Activated CD4-positive, alpha-beta memory T cell treated with anti-CD3 and anti-CD28 coated beads for 36 hours (primary cell): Measurements from ENCODE around the gene DDC. TPM values are rescaled to one million over a fixed set of nuclear protein-coding genes. Genes with fewer than 3 reads are reported as not detected.

Source experiments
- CTCF ChIA-PET: fragments of 350-600 bp; sonication (Branson Sonifier 250); formaldehyde crosslinking; loops from one replicate; lab custom pipeline; 2021; ENCODE audit warnings: antibody characterized with exemption, inconsistent platforms; lab: Charles Lee
- POLR2A ChIA-PET: fragments of 350-600 bp; sonication (Branson Sonifier 250); formaldehyde crosslinking; loops from one replicate; lab custom pipeline; 2021; ENCODE audit warnings: antibody characterized with exemption; lab: Charles Lee
- DNase-seq: peaks from one replicate; pipeline ENCODE4 v3.0.0-alpha.2; 2020
- H3K27ac Mint-ChIP-seq: one replicate; pipeline ENCODE4 v1.8.0; 2021; ENCODE audit warnings: mixed read lengths
- H3K27me3 Mint-ChIP-seq: one replicate; pipeline ENCODE4 v1.8.0; 2021; ENCODE audit warnings: mixed read lengths
- H3K36me3 Mint-ChIP-seq: one replicate; pipeline ENCODE4 v1.8.0; 2021; ENCODE audit warnings: mixed read lengths
- H3K4me1 Mint-ChIP-seq: one replicate; pipeline ENCODE4 v1.8.0; 2021; ENCODE audit warnings: low read depth, mixed read lengths
- H3K4me3 Mint-ChIP-seq: one replicate; pipeline ENCODE4 v1.8.0; 2021; ENCODE audit warnings: mild to moderate bottlenecking, mixed read lengths
- H3K9me3 Mint-ChIP-seq: one replicate; pipeline ENCODE4 v1.8.0; 2021; ENCODE audit warnings: mixed read lengths
- intact Hi-C: fragments of 100-400 bp; cut with micrococcal nuclease; formaldehyde crosslinking; loops from one replicate; pipeline ENCODE4 v1.15.1; 2023
- total RNA-seq, 2 experiments: library from RNA; stranded (reverse); gene quantifications; one replicate each; pipeline ENCODE4 v1.2.3, GENCODE V29; 2021

DDC gene
- total RNA-seq, 2 experiments from 2014 or later, result not detected

GRCh38 chr7:50488379-50488778, 76.8 kb downstream of the DDC start:
- Mint-ChIP-seq H3K4me3 (no peak overlapping the region), H3K27me3 (peaks cover 4% of the 10 kb centered on the region), H3K4me1 (no peaks in the 10 kb centered on the region), H3K9me3 (no peaks in the 10 kb centered on the region), H3K36me3 (no peaks in the 10 kb centered on the region), H3K27ac (no peak overlapping the region)
- DNase-seq, result no peak
- ChIA-PET CTCF (no interaction called here), POLR2A (no interaction called here)
- intact Hi-C loops, result no loop called here

- H3K4me3 Mint-ChIP-seq, result no peak overlapping the region
- POLR2A ChIA-PET, result no interaction called here
- H3K27me3 Mint-ChIP-seq, result no peaks in the 10 kb centered on the region
- no peak overlapping the region for H3K27ac Mint-ChIP-seq
- H3K4me1 Mint-ChIP-seq, result no peaks in the 10 kb centered on the region
- H3K9me3 Mint-ChIP-seq, result no peaks in the 10 kb centered on the region
- DNase-seq, result no peak
- no peaks in the 10 kb centered on the region for H3K36me3 Mint-ChIP-seq
- intact Hi-C loops, result no loop called here
- CTCF ChIA-PET, result interaction anchor here (0.9 to 1.9 kb wide), 4 partner anchors 19 to 674 kb away, joined by 3 to 8 read pairs (median 7); no protein-coding TSS in a partner anchor
Measured at GRCh38 chr7:50486512-50486911, 78.7 kb downstream of the DDC start.

DNA sequence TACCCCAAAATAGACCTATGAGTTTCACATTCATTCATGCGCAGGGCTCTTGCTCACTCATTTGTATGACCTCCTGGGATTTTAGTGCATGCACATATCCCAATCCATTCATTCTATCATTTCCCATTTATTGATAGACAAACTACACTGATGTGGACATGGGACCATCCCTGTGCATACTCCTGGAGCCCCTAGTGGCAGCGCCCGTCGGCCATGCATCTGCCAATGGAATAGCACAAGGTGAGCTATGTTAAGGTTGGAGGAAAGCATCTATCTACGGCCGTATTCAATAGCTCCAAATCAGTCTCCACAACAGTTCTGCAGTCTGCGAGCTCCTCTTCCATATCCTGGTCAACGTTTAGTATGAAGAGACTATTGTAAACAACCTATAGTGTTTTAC, 83.3 kb downstream of the DDC start:
- no peaks in the 10 kb centered on the region for H3K27me3 Mint-ChIP-seq
- no peak overlapping the region for H3K27ac Mint-ChIP-seq
- no peak for DNase-seq
- POLR2A ChIA-PET, result no interaction called here
- CTCF ChIA-PET, result interaction anchor here (0.9 to 1.4 kb wide), 2 partner anchors 14 to 586 kb away, joined by 3 read pairs; no protein-coding TSS in a partner anchor
- H3K4me3 Mint-ChIP-seq, result no peak overlapping the region
- H3K9me3 Mint-ChIP-seq, result no peaks in the 10 kb centered on the region
- H3K4me1 Mint-ChIP-seq, result no peaks in the 10 kb centered on the region
- no peaks in the 10 kb centered on the region for H3K36me3 Mint-ChIP-seq
- intact Hi-C loops, result no loop called here

- Mint-ChIP-seq H3K9me3 (no peaks in the 10 kb centered on the region), H3K4me3 (no peak overlapping the region), H3K36me3 (no peaks in the 10 kb centered on the region), H3K27me3 (no peaks in the 10 kb centered on the region), H3K27ac (no peak overlapping the region), H3K4me1 (no peaks in the 10 kb centered on the region)
- ChIA-PET CTCF (interaction anchor here (1.4 kb wide), 1 partner anchor 587 kb away, joined by 3 read pairs; no protein-coding TSS in a partner anchor), POLR2A (no interaction called here)
- intact Hi-C loops, result no loop called here
- DNase-seq, result no peak
Measured at GRCh38 chr7:50480797-50481196, 84.4 kb downstream of the DDC start.

GRCh38 chr7:50479743-50480517, 85.3 kb downstream of the DDC start:
- no peaks in the 10 kb centered on the region for H3K9me3 Mint-ChIP-seq
- POLR2A ChIA-PET, result no interaction called here
- H3K27me3 Mint-ChIP-seq, result no peaks in the 10 kb centered on the region
- no peak for DNase-seq
- H3K36me3 Mint-ChIP-seq, result no peaks in the 10 kb centered on the region
- H3K27ac Mint-ChIP-seq, result no peak overlapping the region
- H3K4me3 Mint-ChIP-seq, result no peak overlapping the region
- intact Hi-C loops, result no loop called here
- H3K4me1 Mint-ChIP-seq, result peaks cover 5% of the 10 kb centered on the region
- CTCF ChIA-PET, result interaction anchor here (1.3 kb wide), 1 partner anchor 12 kb away, joined by 4 read pairs; no protein-coding TSS in a partner anchor

- POLR2A ChIA-PET, result no interaction called here
- H3K27ac Mint-ChIP-seq, result no peak overlapping the region
- H3K9me3 Mint-ChIP-seq, result no peaks in the 10 kb centered on the region
- no peaks in the 10 kb centered on the region for H3K27me3 Mint-ChIP-seq
- H3K4me1 Mint-ChIP-seq, result peaks cover 7% of the 10 kb centered on the region
- H3K36me3 Mint-ChIP-seq, result no peaks in the 10 kb centered on the region
- intact Hi-C loops, result no loop called here
- no peak overlapping the region for H3K4me3 Mint-ChIP-seq
- CTCF ChIA-PET, result interaction anchor here (1.4 kb wide), 1 partner anchor 10 kb away, joined by 4 read pairs; no protein-coding TSS in a partner anchor
- DNase-seq, result no peak
Measured at GRCh38 chr7:50477640-50478039, 87.6 kb downstream of the DDC start.

DNA sequence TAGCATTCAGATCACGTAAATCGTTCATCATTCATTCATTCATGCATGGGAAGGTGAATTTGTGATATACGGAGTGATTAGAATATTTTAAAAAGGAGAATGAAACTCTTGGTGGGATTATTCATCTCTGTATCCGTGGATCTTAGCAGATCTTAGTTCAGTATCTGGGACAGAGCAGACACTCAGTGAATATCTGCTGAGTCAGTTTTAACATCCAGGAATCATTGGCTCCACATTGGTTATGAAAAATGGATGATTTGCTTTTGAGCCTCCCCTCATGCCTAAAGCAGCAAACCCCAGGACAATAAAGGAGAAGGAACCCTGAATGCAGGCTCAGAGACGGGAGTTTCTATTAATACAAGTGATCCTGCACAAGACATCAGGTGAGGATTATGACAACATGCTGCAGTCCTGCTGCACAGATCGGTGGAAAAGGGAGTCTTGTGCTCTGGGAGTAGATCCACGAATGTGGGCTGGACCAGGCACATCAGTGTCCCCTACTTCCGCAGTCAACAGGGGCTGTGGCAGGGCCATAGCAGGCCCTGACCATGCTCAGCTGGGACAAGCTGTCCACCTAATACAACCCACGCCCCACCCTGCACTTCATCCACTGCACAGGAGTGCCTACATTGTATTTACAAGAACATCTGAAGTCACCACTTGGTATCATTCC, 88.1 kb downstream of the DDC start:
- Mint-ChIP-seq H3K9me3 (no peaks in the 10 kb centered on the region), H3K4me3 (no peak overlapping the region), H3K27me3 (no peaks in the 10 kb centered on the region), H3K36me3 (no peaks in the 10 kb centered on the region), H3K27ac (no peak overlapping the region), H3K4me1 (peaks cover 7% of the 10 kb centered on the region)
- intact Hi-C loops, result no loop called here
- DNase-seq, result no peak
- CTCF ChIA-PET, result interaction anchor here (0.8 to 1.4 kb wide), 2 partner anchors 9 kb away, joined by 3 to 4 read pairs; no protein-coding TSS in a partner anchor
- POLR2A ChIA-PET, result no interaction called here

- ChIA-PET POLR2A (interaction anchor here (0.5 kb wide), 1 partner anchor 667 kb away, joined by 3 read pairs; no protein-coding TSS in a partner anchor), CTCF (interaction anchor here (1.4 kb wide), 2 partner anchors 203 to 666 kb away, joined by 3 to 7 read pairs; no protein-coding TSS in a partner anchor)
- intact Hi-C loops, result loop anchor here (2.0 kb wide), 1 partner anchor 135 kb away; no protein-coding TSS in a partner anchor
- no peaks in the 10 kb centered on the region for H3K36me3 Mint-ChIP-seq
- no peaks in the 10 kb centered on the region for H3K9me3 Mint-ChIP-seq
- no peaks in the 10 kb centered on the region for H3K27me3 Mint-ChIP-seq
- peak; percentile 55 for DNase-seq
- H3K27ac Mint-ChIP-seq, result no peak overlapping the region
- H3K4me3 Mint-ChIP-seq, result no peak overlapping the region
- H3K4me1 Mint-ChIP-seq, result peaks cover 7% of the 10 kb centered on the region
Measured at GRCh38 chr7:50475340-50475739, 89.9 kb downstream of the DDC start.

- Mint-ChIP-seq H3K27me3 (no peaks in the 10 kb centered on the region), H3K4me1 (peaks cover 7% of the 10 kb centered on the region), H3K4me3 (no peak overlapping the region), H3K9me3 (no peaks in the 10 kb centered on the region), H3K27ac (no peak overlapping the region), H3K36me3 (no peaks in the 10 kb centered on the region)
- intact Hi-C loops, result loop anchor here (2.0 kb wide), 1 partner anchor 136 kb away; no protein-coding TSS in a partner anchor
- DNase-seq, result no peak
- ChIA-PET CTCF (interaction anchor here (0.5 to 1.6 kb wide), 4 partner anchors 159 to 682 kb away, joined by 3 to 8 read pairs (median 5); no protein-coding TSS in a partner anchor), POLR2A (no interaction called here)
Measured at GRCh38 chr7:50474382-50475160, 90.6 kb downstream of the DDC start.

GRCh38 chr7:50473531-50473930, 91.7 kb downstream of the DDC start:
- ChIA-PET POLR2A (no interaction called here), CTCF (interaction anchor here (0.9 to 1.6 kb wide), 2 partner anchors 160 to 689 kb away, joined by 3 to 8 read pairs; no protein-coding TSS in a partner anchor)
- no peak overlapping the region for H3K27ac Mint-ChIP-seq
- H3K36me3 Mint-ChIP-seq, result no peaks in the 10 kb centered on the region
- no peak overlapping the region for H3K4me3 Mint-ChIP-seq
- intact Hi-C loops, result no loop called here
- H3K9me3 Mint-ChIP-seq, result no peaks in the 10 kb centered on the region
- DNase-seq, result no peak
- H3K27me3 Mint-ChIP-seq, result no peaks in the 10 kb centered on the region
- peaks cover 7% of the 10 kb centered on the region for H3K4me1 Mint-ChIP-seq

DNA sequence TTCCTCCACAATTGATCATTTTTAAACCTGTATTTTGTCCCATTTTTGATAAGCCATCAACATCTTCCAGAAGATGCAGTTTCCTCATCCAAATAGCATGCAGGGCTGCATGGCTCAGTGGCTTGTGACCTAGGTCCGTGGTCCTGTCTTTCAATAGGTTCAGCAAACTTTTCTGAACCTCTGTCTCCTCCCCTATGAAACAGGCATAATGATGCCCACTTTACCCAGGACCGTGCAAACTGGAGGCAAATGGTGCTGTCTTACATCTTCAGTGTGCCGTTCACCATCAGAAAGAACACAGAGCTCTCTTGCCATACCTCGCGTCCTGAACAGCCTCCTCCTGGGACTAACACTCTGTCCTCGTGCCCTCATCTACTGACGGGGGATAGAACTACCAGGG, 92.8 kb downstream of the DDC start:
- no peaks in the 10 kb centered on the region for H3K9me3 Mint-ChIP-seq
- no peak overlapping the region for H3K27ac Mint-ChIP-seq
- DNase-seq, result no peak
- H3K27me3 Mint-ChIP-seq, result peaks cover 2% of the 10 kb centered on the region
- POLR2A ChIA-PET, result no interaction called here
- intact Hi-C loops, result no loop called here
- peaks cover 17% of the 10 kb centered on the region for H3K4me1 Mint-ChIP-seq
- CTCF ChIA-PET, result no interaction called here
- H3K36me3 Mint-ChIP-seq, result no peaks in the 10 kb centered on the region
- H3K4me3 Mint-ChIP-seq, result no peak overlapping the region
